ENCODE results near the gene CALU.

Gene CALU

GRCh38 chr7:128752251-128752650, 13.1 kb downstream of the CALU start:
- TF ChIP-seq CTCF (IDR thresholded peaks at IDR 0.05; ENCODE audit: low read depth, low read length), result no peak
- DNase-seq (ENCODE audit: low read depth, low spot score), result no peak
- H3K4me3 ChIP-seq (ENCODE audit: low read depth, low read length), result no peak overlapping the region
- in situ Hi-C loops (cut with HindIII; ENCODE audit: low sequenced_read_pairs), result no loop called here

- no peak for TF ChIP-seq CTCF (IDR thresholded peaks at IDR 0.05; ENCODE audit: low read depth, low read length)
- DNase-seq (ENCODE audit: low read depth, low spot score), result no peak
- H3K4me3 ChIP-seq (ENCODE audit: low read depth, low read length), result no peak overlapping the region
- in situ Hi-C loops (cut with HindIII; ENCODE audit: low sequenced_read_pairs), result no loop called here
These were observed 16.1 kb downstream of the CALU start for GRCh38 chr7:128755075-128755818.

GRCh38 chr7:128755819-128756476, 16.8 kb downstream of the CALU start:
- peak; percentile 87 for DNase-seq (ENCODE audit: low read depth, low spot score)
- no peak for TF ChIP-seq CTCF (IDR thresholded peaks at IDR 0.05; ENCODE audit: low read depth, low read length)
- no peak overlapping the region for H3K4me3 ChIP-seq (ENCODE audit: low read depth, low read length)
- in situ Hi-C loops (cut with HindIII; ENCODE audit: low sequenced_read_pairs), result no loop called here

- H3K4me3 ChIP-seq (ENCODE audit: low read depth, low read length), result no peak overlapping the region
- no peak for TF ChIP-seq CTCF (IDR thresholded peaks at IDR 0.05; ENCODE audit: low read depth, low read length)
- in situ Hi-C loops (cut with HindIII; ENCODE audit: low sequenced_read_pairs), result no loop called here
- no peak for DNase-seq (ENCODE audit: low read depth, low spot score)
These were observed 18.0 kb downstream of the CALU start for GRCh38 chr7:128757203-128757602.

- DNase-seq (ENCODE audit: low read depth, low spot score), result no peak
- in situ Hi-C loops (cut with HindIII; ENCODE audit: low sequenced_read_pairs), result no loop called here
- H3K4me3 ChIP-seq (ENCODE audit: low read depth, low read length), result no peak overlapping the region
- no peak for TF ChIP-seq CTCF (IDR thresholded peaks at IDR 0.05; ENCODE audit: low read depth, low read length)
These were observed 19.4 kb downstream of the CALU start for GRCh38 chr7:128758553-128758952.

GRCh38 chr7:128759242-128759641, 20.1 kb downstream of the CALU start:
- in situ Hi-C loops (cut with HindIII; ENCODE audit: low sequenced_read_pairs), result no loop called here
- no peak overlapping the region for H3K4me3 ChIP-seq (ENCODE audit: low read depth, low read length)
- no peak for TF ChIP-seq CTCF (IDR thresholded peaks at IDR 0.05; ENCODE audit: low read depth, low read length)
- no peak for DNase-seq (ENCODE audit: low read depth, low spot score)
